GM06990 (cell line): ENCODE measurements around the gene GOSR1.
"Not testable (repeated sequence)": the region's sequence is repeated elsewhere in the genome, so short reads cannot be mapped to it uniquely, and the experiment has no call there.

Source experiments
- DNase-seq: peaks from one replicate; pipeline ENCODE4 v3.0.0-alpha.2; 2011; ENCODE audit not compliant: insufficient read length; ENCODE audit errors: extremely low read depth
- H3K27me3 ChIP-seq: replicated peaks from 2 replicates; pipeline ENCODE4 v1.6.0; 2011; ENCODE audit warnings: low read length; ENCODE audit not compliant: control insufficient read depth, insufficient read depth
- H3K36me3 ChIP-seq: 2 replicates; pipeline ENCODE4 v1.5.1; 2011; ENCODE audit warnings: low read length; ENCODE audit not compliant: control insufficient read depth, insufficient read depth
- H3K4me3 ChIP-seq: replicated peaks from 2 replicates; pipeline ENCODE4 v1.5.1; 2011; ENCODE audit warnings: low read depth, mild to moderate bottlenecking, control low read depth, low read length
- TF ChIP-seq, protein P1 (sequence below): IDR thresholded peaks from 2 replicates; pipeline ENCODE4 v1.5.1; 2011; ENCODE audit warnings: low read length, control low read depth, mild to moderate bottlenecking, inconsistent platforms; ENCODE audit not compliant: insufficient read depth, poor library complexity, severe bottlenecking

The GOSR1 gene

DNA sequence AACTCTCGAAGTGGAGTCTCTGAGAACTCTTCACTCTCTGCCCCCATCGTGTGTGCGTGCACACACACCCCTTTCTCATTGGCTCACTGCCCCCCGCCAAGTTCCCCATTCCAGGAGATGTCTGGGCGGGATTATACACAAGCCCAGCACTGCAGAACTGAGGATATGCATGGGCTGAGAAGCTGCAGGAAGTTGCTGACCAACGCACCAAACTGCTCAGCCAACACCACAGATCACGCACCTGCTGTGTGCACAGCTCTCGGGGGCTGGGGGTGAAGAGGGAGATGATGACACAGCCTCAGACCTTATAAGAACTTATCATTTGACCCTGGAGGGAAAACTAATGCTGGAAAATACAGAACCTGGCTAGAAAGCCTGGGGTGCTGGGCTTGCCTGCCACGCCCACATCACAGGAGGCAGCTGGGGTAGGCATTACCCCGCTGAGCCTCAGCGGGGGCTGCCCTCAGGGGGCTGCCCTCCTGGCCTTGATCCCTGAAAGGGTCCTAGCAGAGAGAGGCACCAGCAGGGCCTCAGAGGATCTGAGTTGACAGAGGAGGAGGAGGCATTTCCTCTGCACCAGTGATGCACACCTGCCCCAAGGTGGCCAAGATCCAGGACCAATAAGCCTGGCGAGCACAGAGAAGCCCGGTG lies 87.3 kb downstream of the GOSR1 start:
- not testable (repeated sequence) for DNase-seq, H3K27me3 ChIP-seq, H3K4me3 ChIP-seq

DNA sequence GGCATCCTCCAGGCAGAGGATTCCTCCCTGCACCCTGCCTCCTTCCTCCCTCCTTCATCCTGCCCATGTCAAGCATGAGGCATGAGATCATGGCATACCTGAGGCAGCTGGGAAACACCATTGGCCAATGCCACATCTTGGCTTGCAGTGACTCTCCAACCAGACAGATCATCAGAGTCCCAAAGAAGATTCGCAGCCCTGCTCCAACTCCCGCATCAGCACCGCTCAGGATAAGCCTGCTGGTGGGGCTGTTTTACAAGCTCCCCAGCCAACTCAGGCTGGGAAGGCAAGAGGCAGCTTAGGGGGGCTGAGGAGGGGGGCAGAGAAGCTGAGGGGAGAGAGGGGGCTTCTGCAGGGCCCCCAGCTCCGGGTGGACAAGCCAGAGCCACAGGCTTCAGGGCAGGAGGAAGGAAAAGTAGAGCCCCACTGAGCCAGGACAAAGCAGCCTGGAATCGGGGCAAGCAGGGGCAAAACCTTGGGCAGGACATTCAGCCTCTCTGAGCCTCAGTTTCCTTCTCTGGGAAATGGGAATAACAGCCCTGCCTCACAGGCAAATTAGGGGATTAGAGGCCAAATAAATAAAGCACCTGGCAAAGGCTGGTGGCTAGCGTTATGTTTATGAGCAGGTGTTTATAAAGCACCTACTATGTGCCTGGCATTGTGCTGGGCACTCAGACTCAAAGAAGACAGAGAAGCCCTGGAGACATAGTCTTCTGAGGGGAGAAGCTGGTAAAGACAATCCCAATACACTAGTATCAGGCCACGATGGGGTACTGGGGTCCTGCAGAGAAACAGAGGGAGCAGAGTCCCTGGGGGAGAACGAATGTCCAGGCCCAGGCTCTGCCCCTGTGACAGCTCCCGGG lies 88.1 kb downstream of the GOSR1 start:
- H3K27me3 ChIP-seq = no peaks in the 10 kb centered on the region
- H3K36me3 ChIP-seq = no peaks in the 10 kb centered on the region
- no peak overlapping the region for H3K4me3 ChIP-seq
- no peak for DNase-seq
- TF ChIP-seq, protein P1, sequence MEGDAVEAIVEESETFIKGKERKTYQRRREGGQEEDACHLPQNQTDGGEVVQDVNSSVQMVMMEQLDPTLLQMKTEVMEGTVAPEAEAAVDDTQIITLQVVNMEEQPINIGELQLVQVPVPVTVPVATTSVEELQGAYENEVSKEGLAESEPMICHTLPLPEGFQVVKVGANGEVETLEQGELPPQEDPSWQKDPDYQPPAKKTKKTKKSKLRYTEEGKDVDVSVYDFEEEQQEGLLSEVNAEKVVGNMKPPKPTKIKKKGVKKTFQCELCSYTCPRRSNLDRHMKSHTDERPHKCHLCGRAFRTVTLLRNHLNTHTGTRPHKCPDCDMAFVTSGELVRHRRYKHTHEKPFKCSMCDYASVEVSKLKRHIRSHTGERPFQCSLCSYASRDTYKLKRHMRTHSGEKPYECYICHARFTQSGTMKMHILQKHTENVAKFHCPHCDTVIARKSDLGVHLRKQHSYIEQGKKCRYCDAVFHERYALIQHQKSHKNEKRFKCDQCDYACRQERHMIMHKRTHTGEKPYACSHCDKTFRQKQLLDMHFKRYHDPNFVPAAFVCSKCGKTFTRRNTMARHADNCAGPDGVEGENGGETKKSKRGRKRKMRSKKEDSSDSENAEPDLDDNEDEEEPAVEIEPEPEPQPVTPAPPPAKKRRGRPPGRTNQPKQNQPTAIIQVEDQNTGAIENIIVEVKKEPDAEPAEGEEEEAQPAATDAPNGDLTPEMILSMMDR = no peak

More for the DNA sequence above, 87.3 kb downstream of the GOSR1 start:
- H3K36me3 ChIP-seq = not testable (repeated sequence)

DNA sequence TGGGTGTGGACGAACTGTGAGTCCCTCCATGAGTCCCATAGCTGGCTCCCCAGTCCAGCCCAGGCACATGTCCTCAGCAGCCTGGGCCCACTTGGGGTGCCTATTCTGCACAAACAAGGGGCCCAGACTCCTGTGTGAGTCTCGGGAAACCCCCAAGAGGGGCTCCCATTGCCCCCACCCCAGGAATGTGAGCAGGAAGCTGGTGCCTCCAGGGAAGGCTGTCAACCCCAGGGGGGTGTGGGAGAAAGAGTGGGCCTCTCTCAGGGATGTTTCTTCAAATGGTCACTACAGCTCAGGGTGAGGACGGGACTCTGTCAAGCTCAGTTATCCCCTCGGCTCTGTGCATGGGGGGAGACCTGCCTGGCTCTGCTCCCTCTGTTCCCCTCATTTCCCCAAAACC lies 88.9 kb downstream of the GOSR1 start:
- H3K36me3 ChIP-seq, DNase-seq, H3K4me3 ChIP-seq, H3K27me3 ChIP-seq: not testable (repeated sequence)

DNA sequence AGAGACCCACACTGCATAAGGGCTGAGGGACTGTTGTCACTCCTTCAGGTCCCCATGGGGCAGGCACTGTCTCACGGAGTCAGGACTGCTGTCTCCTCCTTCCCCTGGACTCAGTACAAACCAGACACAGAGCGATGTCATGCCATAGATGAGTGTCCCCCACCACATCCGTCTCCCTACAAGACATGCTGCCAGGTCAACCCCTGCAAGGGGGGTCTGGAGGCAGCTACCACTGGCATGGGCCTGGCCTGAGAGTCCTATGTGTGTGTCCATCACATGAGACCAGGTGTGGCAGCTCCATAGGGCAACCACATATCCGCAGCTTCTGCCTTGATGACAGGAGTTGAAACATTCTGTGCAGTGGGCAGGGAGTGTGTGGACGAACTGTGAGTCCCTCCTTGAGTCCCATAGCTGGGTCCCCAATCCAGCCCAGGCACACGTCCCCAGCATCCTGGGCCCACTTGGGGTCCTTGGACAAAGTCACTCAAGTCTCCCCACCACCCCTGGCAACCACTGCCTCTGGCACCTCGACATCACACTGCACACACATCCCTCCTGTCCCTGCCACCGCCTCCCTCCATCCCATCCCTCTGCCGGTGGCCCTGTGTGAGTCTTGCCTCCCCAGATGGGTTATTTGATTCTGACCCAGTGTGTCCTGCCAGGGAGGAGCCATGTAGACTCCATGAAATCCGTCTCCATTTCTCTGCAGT lies 89.5 kb downstream of the GOSR1 start:
- DNase-seq, H3K27me3 ChIP-seq, H3K36me3 ChIP-seq, H3K4me3 ChIP-seq: not testable (repeated sequence)

DNA sequence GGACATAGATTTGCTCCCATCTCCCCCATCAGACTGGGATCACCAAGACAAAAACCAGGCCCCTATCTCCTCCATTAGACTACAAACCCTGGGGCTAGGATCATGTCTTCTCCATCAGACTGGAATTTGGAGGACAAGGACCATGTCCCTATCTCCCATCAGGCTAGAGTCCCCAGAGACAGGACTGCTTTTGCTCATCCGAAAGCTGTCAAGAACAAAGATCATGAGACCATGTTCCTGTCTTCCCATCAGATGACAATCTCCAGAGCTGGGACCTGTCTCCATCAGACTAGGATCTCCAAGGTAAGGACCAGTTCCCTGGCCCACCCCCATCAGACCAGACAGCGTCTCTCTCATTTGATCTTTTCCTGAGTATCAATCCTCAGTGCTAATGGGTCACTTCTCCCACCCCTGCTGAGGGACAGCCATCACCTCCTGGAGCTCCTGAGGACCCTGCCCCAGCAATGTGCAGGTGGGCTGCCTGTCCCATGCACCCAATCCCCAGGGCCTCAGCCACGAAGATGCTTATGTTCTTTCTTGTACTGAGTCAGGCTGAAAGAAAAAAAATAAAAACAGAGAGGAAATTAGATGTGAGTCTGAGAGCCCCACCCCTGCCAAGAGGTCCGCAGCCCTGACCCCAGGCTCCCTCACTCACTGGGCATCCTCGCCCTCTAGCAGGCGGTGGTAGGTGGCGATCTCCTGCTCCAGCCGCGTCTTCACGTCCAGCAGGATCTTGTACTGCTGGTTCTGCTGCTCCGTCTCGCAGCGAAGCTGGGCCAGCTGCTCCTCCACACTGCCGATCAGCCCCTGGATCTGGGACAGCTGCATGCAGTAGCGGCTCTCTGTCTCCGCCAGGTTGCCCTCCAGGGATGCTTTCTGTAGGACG lies 90.3 kb downstream of the GOSR1 start:
- DNase-seq = no peak
- Histone ChIP-seq H3K27me3 (no peaks in the 10 kb centered on the region), H3K36me3 (no peaks in the 10 kb centered on the region), H3K4me3 (no peak overlapping the region)
- TF ChIP-seq, protein P1 = no peak

DNA sequence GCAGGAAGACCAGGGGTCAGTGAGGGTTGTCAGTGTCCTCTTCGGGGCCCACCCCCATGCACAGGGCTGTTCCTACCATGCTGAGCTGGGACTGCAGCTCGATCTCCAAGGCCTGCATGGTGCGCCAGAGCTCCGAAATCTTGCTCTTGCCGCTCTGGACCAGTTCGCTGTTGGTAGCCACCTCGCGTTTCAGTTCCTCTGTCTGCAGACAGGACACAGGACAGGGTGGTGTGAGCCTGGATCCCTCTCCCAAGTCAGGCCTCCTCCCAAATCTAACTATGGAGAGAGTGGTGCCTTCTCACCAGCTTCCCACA lies 90.9 kb downstream of the GOSR1 start:
- H3K4me3 ChIP-seq = no peak overlapping the region
- DNase-seq = no peak
- no peaks in the 10 kb centered on the region for H3K27me3 ChIP-seq
- TF ChIP-seq, protein P1 = no peak
- H3K36me3 ChIP-seq = no peaks in the 10 kb centered on the region

DNA sequence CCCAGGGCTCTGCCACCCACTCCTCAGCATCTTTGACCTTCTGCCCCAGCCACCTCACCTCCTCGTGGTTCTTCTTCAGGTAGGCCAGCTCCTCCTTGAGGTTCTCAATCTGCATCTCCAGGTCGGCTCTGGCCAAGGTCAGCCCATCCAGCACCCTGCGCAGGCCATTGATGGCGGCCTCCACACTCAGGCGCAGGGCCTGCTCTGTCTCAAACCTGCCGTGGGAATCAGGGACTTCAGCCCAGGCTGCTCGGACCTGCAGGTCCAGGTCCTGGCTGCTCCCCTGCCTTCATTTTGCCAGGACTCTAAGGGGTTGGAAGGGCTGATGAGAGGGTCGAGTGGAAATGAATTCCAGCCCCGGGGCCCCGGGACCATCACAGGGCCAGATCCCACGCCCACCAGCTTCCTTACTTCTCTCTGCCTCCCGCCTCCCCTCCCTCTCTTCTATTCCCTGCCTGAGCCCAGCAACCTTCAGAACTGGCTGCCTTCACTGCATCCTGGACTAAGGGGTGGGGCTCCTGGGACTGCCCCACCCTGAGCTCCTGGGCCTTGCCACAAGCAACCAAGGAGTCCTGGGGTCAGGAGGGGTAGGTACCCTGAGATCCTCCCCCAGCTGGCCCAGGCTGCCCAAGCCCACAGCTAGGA lies 92.4 kb downstream of the GOSR1 start:
- H3K27me3 ChIP-seq, H3K4me3 ChIP-seq, DNase-seq, H3K36me3 ChIP-seq: not testable (repeated sequence)
